Measurements from ENCODE around the gene FBXO28. TPM values are rescaled to one million over a fixed set of nuclear protein-coding genes. Genes with fewer than 3 reads are reported as not detected.
A peak's percentile ranks its signal among the peaks of the same experiment; 100 is the strongest.

The FBXO28 gene
- total and polyA plus RNA-seq, 2 donors (not counting 3 experiments of a cell fraction or from before 2014, with no cell fraction given): 8.9 to 32.6 TPM

DNA sequence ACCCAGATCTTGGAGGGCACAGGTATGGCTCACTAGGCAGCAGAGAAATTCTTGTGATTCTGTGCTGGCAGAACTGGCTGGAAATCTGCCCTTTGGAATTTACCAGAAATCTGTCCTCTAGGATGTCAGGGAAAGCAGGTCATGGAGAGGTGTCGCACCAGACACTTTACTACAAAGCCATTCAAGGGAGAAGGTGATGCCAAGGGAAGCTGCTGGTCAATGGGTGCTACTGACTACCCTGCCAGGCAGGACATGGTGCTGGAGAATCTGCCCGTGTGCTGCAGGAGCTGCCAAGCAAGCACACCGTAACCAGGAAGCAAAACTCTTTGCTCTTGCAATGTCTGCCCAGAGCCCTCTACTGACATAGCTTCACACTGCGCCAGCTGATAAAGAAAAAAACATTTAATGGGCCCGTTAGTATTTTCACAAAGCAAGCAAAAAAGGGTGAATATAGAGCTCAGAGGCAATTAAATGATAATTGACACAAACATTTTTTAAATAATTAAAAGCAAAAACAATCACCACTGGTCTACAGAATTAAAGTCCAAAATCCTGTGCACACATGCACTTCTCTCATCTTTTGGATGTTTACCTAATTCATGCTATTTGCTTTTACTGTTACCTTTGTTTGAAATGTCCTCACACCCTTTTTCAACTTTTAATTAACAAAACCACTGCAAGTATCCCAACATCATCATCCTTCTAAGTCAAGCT is 7.2 kb upstream of the FBXO28 start:
- H3K27me3 ChIP-seq (ENCODE audit: control insufficient read depth in 2 of 2, insufficient read depth in 2 of 2, low read length in 2 of 2): no peaks in the 10 kb centered on the region
- intact Hi-C loops (cut with micrococcal nuclease): loop anchor here (1.0 to 2.0 kb wide), 3 partner anchors 54 to 408 kb away; no protein-coding TSS in a partner anchor
- CTCF ChIA-PET: interaction anchor here (0.7 to 6.1 kb wide), 19 partner anchors 9 to 408 kb away, joined by 3 to 62 read pairs (median 4); partner anchors contain the start of gene TP53BP2
- no peaks in the 10 kb centered on the region for H3K79me2 ChIP-seq (ENCODE audit: control insufficient read depth, insufficient read depth, low read length)
- BruUV-seq (replicated peaks): no TSS peak
- no peaks in the 10 kb centered on the region for H3K36me3 ChIP-seq (ENCODE audit: control insufficient read depth in 2 of 2, extremely low read depth in 1 of 2, insufficient read depth in 2 of 2, low read length in 2 of 2)
- H3K9me3 ChIP-seq (replicated peaks; ENCODE audit: control insufficient read depth, insufficient read depth, low read length): no peaks in the 10 kb centered on the region
- dilution Hi-C loops (cut with MboI; ENCODE audit: extremely low pct_ligation_motif_present, low sequenced_read_pairs): no loop called here
- H3K27ac ChIP-seq (ENCODE audit: insufficient read depth, low read depth, low read length): no peak overlapping the region
- POLR2A ChIA-PET: interaction anchor here (0.6 kb wide), 1 partner anchor 402 kb away, joined by 4 read pairs; no protein-coding TSS in a partner anchor
- H3K9ac ChIP-seq (replicated peaks; ENCODE audit: extremely low read depth, insufficient read depth, low read length): no peak overlapping the region
- peaks cover 9% of the 10 kb centered on the region for H3K4me1 ChIP-seq (ENCODE audit: control insufficient read depth, extremely low read depth, insufficient read depth, low read length)
- TF ChIP-seq GATA2 (IDR thresholded peaks at IDR 0.05; ENCODE audit: insufficient read depth, insufficient read length, low read depth, low read length): no peak
- TF ChIP-seq, protein P1, sequence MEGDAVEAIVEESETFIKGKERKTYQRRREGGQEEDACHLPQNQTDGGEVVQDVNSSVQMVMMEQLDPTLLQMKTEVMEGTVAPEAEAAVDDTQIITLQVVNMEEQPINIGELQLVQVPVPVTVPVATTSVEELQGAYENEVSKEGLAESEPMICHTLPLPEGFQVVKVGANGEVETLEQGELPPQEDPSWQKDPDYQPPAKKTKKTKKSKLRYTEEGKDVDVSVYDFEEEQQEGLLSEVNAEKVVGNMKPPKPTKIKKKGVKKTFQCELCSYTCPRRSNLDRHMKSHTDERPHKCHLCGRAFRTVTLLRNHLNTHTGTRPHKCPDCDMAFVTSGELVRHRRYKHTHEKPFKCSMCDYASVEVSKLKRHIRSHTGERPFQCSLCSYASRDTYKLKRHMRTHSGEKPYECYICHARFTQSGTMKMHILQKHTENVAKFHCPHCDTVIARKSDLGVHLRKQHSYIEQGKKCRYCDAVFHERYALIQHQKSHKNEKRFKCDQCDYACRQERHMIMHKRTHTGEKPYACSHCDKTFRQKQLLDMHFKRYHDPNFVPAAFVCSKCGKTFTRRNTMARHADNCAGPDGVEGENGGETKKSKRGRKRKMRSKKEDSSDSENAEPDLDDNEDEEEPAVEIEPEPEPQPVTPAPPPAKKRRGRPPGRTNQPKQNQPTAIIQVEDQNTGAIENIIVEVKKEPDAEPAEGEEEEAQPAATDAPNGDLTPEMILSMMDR (IDR thresholded peaks at IDR 0.05; ENCODE audit: extremely low read depth in 1 of 2, insufficient read depth in 1 of 2, low read depth in 1 of 2, low read length in 2 of 2): peak; percentile 49 to 58
- FAIRE-seq: peak; percentile 93
- no peaks in the 10 kb centered on the region for H4K20me1 ChIP-seq (replicated peaks; ENCODE audit: control insufficient read depth, extremely low read depth, insufficient read depth, low read length)
- no peaks in the 10 kb centered on the region for H3K9me1 ChIP-seq (replicated peaks; ENCODE audit: control insufficient read depth, extremely low read depth, insufficient read depth, low read length)
- peak overlapping the region; percentile 49 for H3K4me2 ChIP-seq (ENCODE audit: insufficient read depth, low read length)
- no peak overlapping the region for H3K4me3 ChIP-seq (replicated peaks in 1 of 3; ENCODE audit: insufficient read depth in 1 of 3, low read depth in 1 of 3, low read length in 3 of 3)
- H2AFZ ChIP-seq (ENCODE audit: low read depth, low read length): peak overlapping the region; percentile 98
- peak; percentile 67 for DNase-seq (ENCODE audit: low read depth, low spot score)

- no peak overlapping the region for H3K27ac ChIP-seq (ENCODE audit: insufficient read depth, low read depth, low read length)
- H3K9me1 ChIP-seq (replicated peaks; ENCODE audit: control insufficient read depth, extremely low read depth, insufficient read depth, low read length): no peaks in the 10 kb centered on the region
- CTCF ChIA-PET: interaction anchor here (0.7 to 6.1 kb wide), 17 partner anchors 9 to 409 kb away, joined by 3 to 62 read pairs (median 5); partner anchors contain the start of gene TP53BP2
- FAIRE-seq (no peak), DNase-seq (ENCODE audit: low read depth, low spot score) (peak; percentile 46)
- no peak overlapping the region for H3K4me3 ChIP-seq (replicated peaks in 1 of 3; ENCODE audit: insufficient read depth in 1 of 3, low read depth in 1 of 3, low read length in 3 of 3)
- H3K9me3 ChIP-seq (replicated peaks; ENCODE audit: control insufficient read depth, insufficient read depth, low read length): no peaks in the 10 kb centered on the region
- intact Hi-C loops (cut with micrococcal nuclease): loop anchor here (2.0 kb wide), 2 partner anchors 54 to 114 kb away; no protein-coding TSS in a partner anchor
- H3K4me1 ChIP-seq (ENCODE audit: control insufficient read depth, extremely low read depth, insufficient read depth, low read length): peaks cover 9% of the 10 kb centered on the region
- H3K27me3 ChIP-seq (ENCODE audit: control insufficient read depth in 2 of 2, insufficient read depth in 2 of 2, low read length in 2 of 2): no peaks in the 10 kb centered on the region
- no peak overlapping the region for H3K9ac ChIP-seq (replicated peaks; ENCODE audit: extremely low read depth, insufficient read depth, low read length)
- dilution Hi-C loops (cut with MboI; ENCODE audit: extremely low pct_ligation_motif_present, low sequenced_read_pairs): no loop called here
- no peaks in the 10 kb centered on the region for H4K20me1 ChIP-seq (replicated peaks; ENCODE audit: control insufficient read depth, extremely low read depth, insufficient read depth, low read length)
- no peaks in the 10 kb centered on the region for H3K79me2 ChIP-seq (ENCODE audit: control insufficient read depth, insufficient read depth, low read length)
- peak overlapping the region; percentile 3 for H2AFZ ChIP-seq (ENCODE audit: low read depth, low read length)
- no peak for TF ChIP-seq MAX (IDR thresholded peaks at IDR 0.05; ENCODE audit: insufficient read depth, insufficient read length)
- no peak for TF ChIP-seq JUN (IDR thresholded peaks at IDR 0.05; ENCODE audit: borderline replicate concordance, insufficient read depth, insufficient read length, low read depth)
- TF ChIP-seq, protein P1 (IDR thresholded peaks at IDR 0.05; ENCODE audit: extremely low read depth in 1 of 2, insufficient read depth in 1 of 2, low read depth in 1 of 2, low read length in 2 of 2): no peak
- POLR2A ChIA-PET: no interaction called here
- no peaks in the 10 kb centered on the region for H3K36me3 ChIP-seq (ENCODE audit: control insufficient read depth in 2 of 2, extremely low read depth in 1 of 2, insufficient read depth in 2 of 2, low read length in 2 of 2)
- no peak overlapping the region for H3K4me2 ChIP-seq (ENCODE audit: insufficient read depth, low read length)
- no TSS peak for BruUV-seq (replicated peaks)
Observed at GRCh38 chr1:224107282-224107625, 6.7 kb upstream of the FBXO28 start.

All from endothelial cell of umbilical vein (primary cell).